Stimulated activated naive CD8-positive, alpha-beta T cell treated with anti-CD3 and anti-CD28 coated beads, Interleukin-15, amount 100 ng/mL, for 72 hours (primary cell): ENCODE measurements around the gene OR2K2.
A peak's percentile ranks its signal among the peaks of the same experiment; 100 is the strongest.
"Not testable (repeated sequence)": the region's sequence is repeated elsewhere in the genome, so short reads cannot be mapped to it uniquely, and the experiment has no call there.

Experiments
- ATAC-seq: fragments of 150-1000 bp; cut with Tn5 transposase; 2 replicates; pipeline ENCODE4 v1.10.0; 2021; ENCODE audit warnings: mild to moderate bottlenecking, moderate library complexity
- DNase-seq, 2 donors: peaks; one replicate each; pipeline ENCODE4 v3.0.0; 2021 to 2022
- H3K27ac Mint-ChIP-seq, 2 donors: one replicate each; pipeline ENCODE4 v1.8.0; 2022; ENCODE audit warnings: mild to moderate bottlenecking in 2 of 2, mixed read lengths in 2 of 2, moderate library complexity in 2 of 2
- H3K27me3 Mint-ChIP-seq: one replicate; pipeline ENCODE4 v1.8.0; 2022; ENCODE audit warnings: mixed read lengths
- H3K4me1 Mint-ChIP-seq: one replicate; pipeline ENCODE4 v1.8.0; 2022; ENCODE audit warnings: mild to moderate bottlenecking, mixed read lengths
- H3K4me3 Mint-ChIP-seq, 2 donors: one replicate each; pipeline ENCODE4 v1.8.0; 2022; ENCODE audit warnings: mild to moderate bottlenecking in 2 of 2, mixed read lengths in 2 of 2, moderate library complexity in 1 of 2
- H3K9me3 Mint-ChIP-seq, 2 donors: one replicate each; pipeline ENCODE4 v1.8.0; 2022; ENCODE audit warnings: mixed read lengths in 2 of 2

OR2K2 gene, protein sequence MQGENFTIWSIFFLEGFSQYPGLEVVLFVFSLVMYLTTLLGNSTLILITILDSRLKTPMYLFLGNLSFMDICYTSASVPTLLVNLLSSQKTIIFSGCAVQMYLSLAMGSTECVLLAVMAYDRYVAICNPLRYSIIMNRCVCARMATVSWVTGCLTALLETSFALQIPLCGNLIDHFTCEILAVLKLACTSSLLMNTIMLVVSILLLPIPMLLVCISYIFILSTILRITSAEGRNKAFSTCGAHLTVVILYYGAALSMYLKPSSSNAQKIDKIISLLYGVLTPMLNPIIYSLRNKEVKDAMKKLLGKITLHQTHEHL

DNA sequence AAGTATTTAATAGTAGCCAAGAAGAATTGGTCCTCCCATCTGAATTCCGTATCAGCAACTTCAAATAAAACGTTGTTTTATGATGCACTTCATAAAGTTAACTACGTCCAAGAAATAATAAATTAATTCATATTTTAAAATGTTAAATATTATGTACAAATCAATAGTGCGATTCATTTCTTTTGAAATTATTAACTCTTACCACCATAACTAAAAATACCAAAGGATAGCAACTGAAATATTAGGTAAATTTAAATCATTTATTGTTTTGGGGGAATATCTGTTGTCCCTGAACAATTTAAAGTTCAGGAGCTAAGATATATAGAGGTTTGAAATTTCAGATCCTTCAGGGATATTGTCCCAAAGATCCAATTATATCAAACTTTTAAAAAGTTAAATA, at the start of gene OR2K2:
Gene OR2K2 (minus strand): TSS at position 101 of the 400 bp plus-strand sequence. CDS start 1,791 bp downstream, outside the sequence.
- H3K27ac Mint-ChIP-seq, result peak within 1 kb of the TSS in 1 of 2 donors; percentile 57
- H3K4me1 Mint-ChIP-seq, result peaks cover 9% of the 10 kb centered on the region
- DNase-seq (no peak), ATAC-seq (no peak)
- H3K27me3 Mint-ChIP-seq, result no peaks in the 10 kb centered on the region
- no peaks in the 10 kb centered on the region for H3K9me3 Mint-ChIP-seq
- H3K4me3 Mint-ChIP-seq, result no peak within 1 kb of the TSS

DNA sequence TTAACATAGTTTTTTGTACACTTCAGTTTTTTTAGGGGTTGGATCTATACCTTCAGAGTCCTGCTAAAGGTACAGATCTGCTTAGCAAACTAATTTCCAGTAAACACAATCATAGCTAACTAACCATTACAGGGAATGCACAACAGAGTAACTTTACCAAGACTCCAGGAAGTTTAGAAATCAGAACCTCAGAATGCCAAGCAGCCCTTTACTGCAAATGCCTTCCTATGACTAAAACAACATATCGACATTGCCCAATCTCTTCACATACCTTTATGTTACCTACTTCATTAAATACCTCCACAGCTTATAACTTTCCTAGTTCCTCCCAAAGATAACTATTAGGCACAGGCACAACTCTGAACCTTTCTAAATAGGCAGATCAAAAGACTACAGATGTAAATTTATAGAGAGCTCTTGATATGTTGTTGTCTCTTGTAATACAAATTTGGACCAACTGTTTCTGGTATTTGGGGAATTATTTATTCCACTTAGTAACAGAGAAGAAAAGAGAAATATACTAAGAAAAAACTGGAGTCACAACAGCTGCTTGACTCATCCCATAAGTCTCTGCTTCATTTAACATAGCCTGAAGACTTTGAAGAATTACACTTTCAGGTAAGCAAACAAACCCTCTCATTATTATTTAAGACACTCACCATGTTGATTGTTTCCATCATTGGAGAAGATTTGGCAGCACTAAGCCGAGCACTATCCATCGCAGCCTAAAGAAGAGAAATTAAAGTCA, 46.0 kb upstream of the OR2K2 start:
- ATAC-seq, result no peak
- DNase-seq, result no peak
- Mint-ChIP-seq H3K27ac (no peak overlapping the region), H3K27me3 (no peaks in the 10 kb centered on the region), H3K4me3 (no peak overlapping the region), H3K9me3 (no peaks in the 10 kb centered on the region), H3K4me1 (no peaks in the 10 kb centered on the region)

DNA sequence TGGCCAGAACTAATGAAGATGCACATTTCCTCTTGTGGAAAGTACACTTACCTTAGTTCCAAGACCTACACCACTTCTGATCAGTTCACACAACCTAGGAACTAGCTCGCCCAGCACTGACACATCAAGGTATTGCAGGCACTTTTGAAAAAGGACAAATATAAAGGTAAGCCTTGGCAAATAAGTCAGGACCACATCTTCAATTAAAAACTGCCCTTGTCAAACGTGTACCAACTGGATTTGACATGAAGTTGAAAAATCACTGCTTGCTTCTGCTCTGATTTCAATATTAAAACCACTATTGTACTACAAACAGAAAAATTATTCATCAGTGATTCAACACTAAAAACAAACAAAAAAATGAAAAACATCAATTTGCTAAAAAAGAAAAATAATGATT, 45.0 kb upstream of the OR2K2 start:
- Mint-ChIP-seq H3K4me3 (no peak overlapping the region), H3K4me1 (no peaks in the 10 kb centered on the region), H3K27me3 (no peaks in the 10 kb centered on the region), H3K27ac (no peak overlapping the region), H3K9me3 (no peaks in the 10 kb centered on the region)
- DNase-seq, result no peak
- no peak for ATAC-seq

DNA sequence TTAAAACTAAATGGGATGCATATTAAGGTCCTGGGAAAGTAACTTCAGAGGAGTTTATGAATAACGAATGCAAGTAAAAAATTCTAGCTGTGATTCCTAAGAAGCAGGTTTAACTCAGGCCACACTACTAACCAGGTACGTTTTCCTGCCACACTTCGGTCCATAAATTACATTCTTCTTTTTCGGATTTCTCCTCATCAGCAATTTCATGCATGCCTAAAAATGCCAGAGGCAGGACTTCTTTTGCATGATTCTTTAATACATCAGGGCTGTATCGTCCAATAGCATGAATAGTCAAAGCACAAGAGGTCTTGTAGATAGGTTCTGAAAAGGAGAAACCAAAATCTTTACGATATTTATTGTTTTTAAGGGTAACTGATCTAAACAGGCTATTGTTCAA, 42.3 kb upstream of the OR2K2 start:
- ATAC-seq, result no peak

DNA sequence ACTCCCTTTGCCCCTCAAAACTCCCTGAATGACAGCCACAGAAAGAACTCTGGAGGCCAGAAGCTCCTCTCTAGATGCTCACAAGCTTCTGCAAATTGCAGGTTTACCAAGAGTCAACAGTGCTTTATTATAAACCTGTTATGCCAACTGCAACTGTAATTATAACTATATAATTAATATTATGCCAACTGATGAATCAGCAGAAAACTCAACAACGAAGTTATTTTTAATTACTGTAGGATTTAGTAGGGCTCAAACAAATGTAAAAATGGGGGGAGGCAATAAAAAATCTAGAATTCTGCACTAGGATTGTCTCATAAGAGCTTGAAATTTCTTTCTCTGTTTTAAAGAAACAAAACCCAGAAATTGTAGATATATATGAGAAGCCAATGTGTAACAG, 37.0 kb upstream of the OR2K2 start:
- Mint-ChIP-seq H3K27me3 (no peaks in the 10 kb centered on the region), H3K9me3 (no peaks in the 10 kb centered on the region), H3K4me1 (no peaks in the 10 kb centered on the region), H3K4me3 (no peak overlapping the region), H3K27ac (no peak overlapping the region)
- DNase-seq (no peak), ATAC-seq (no peak)

More for the DNA sequence above, 42.3 kb upstream of the OR2K2 start:
- H3K9me3 Mint-ChIP-seq, result no peaks in the 10 kb centered on the region
- no peak overlapping the region for H3K4me3 Mint-ChIP-seq
- no peak for DNase-seq
- no peak overlapping the region for H3K27ac Mint-ChIP-seq
- no peaks in the 10 kb centered on the region for H3K27me3 Mint-ChIP-seq
- H3K4me1 Mint-ChIP-seq, result no peaks in the 10 kb centered on the region

DNA sequence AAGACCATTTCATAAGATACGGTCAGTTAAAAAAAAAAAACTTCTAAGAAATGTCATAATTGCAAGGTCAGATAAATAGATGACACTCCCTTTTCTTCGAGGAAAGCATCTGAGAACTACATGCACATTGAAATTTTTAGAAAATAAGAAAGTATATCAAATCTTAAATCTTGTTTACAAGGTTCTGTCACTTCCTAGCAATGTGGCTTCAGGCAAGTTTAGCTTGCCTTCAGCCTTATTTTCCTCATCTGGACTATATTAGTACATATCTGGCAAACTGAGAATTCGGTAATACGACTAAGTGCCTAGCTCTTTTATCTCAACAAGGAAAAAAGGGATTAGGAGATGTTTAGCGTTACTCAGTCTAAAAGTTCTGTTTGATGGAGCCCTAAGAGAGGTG, 32.5 kb upstream of the OR2K2 start:
- no peaks in the 10 kb centered on the region for H3K27me3 Mint-ChIP-seq
- H3K9me3 Mint-ChIP-seq, result no peaks in the 10 kb centered on the region
- no peak for DNase-seq
- peak overlapping the region in 1 of 2 donors; percentile 28 for H3K27ac Mint-ChIP-seq
- no peak for ATAC-seq
- no peaks in the 10 kb centered on the region for H3K4me1 Mint-ChIP-seq
- no peak overlapping the region for H3K4me3 Mint-ChIP-seq

DNA sequence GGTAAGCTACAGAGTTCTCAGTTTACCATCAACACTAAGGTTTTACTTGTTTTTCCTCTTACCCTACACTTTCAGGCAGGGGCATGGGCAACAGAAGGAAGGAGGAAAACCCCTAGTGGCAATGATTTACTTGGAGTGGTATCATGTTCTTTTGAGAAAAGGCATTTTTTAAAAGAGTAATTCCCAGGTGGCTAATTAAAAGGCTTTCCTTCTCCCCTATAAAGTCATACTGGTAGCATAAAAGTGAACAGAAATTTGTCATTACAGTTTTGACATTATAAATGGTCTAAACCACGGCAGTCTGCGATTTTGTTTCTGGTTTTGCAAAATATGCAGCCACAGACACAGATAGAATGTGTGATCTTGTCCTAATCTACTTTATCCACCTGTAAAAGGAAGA, 30.9 kb upstream of the OR2K2 start:
- DNase-seq (no peak), ATAC-seq (no peak)
- no peaks in the 10 kb centered on the region for H3K27me3 Mint-ChIP-seq
- no peaks in the 10 kb centered on the region for H3K4me1 Mint-ChIP-seq
- no peak overlapping the region for H3K4me3 Mint-ChIP-seq
- no peak overlapping the region for H3K27ac Mint-ChIP-seq
- no peaks in the 10 kb centered on the region for H3K9me3 Mint-ChIP-seq

DNA sequence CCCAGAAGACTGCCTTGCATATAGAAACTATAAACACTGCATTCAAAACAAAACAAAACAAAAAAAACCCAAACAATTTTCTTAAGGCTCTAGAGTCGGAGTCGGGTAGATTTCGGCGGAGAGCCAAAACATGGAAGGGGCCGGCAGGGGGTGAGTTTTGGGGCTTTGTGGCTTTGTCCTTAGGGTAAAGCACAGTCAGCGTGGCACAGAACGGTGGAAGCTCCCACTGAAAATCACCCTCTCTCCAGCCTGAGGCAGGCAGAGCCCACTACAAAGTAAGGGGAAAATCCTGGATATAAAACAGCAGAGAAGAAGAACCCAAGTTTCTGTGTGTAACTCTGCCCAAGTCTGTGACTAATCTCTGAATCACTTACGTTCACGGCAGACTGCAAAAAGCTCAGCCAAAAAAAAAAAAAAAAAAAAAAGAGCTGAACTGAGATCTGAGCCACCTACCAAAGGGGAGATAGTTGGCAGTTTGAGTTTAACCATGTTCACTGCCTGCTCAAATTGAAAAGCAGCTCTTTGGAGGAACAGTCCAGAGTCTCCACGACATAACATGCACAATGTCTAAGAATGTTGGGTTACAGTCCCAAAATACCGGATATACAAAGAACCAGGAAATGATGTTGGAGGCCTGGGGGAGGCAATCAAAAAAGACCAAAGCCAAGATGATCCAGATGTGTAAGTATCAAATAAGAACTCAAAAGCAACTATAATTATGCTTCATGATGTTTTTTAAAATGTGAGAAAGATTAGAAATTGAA, 26.6 kb upstream of the OR2K2 start:
- DNase-seq (no peak), ATAC-seq (no peak)
- H3K27ac Mint-ChIP-seq, result no peak overlapping the region
- no peak overlapping the region for H3K4me3 Mint-ChIP-seq
- peaks cover 0 to 5% of the 10 kb centered on the region in 2 donors for H3K9me3 Mint-ChIP-seq
- H3K4me1 Mint-ChIP-seq, result no peaks in the 10 kb centered on the region
- no peaks in the 10 kb centered on the region for H3K27me3 Mint-ChIP-seq

DNA sequence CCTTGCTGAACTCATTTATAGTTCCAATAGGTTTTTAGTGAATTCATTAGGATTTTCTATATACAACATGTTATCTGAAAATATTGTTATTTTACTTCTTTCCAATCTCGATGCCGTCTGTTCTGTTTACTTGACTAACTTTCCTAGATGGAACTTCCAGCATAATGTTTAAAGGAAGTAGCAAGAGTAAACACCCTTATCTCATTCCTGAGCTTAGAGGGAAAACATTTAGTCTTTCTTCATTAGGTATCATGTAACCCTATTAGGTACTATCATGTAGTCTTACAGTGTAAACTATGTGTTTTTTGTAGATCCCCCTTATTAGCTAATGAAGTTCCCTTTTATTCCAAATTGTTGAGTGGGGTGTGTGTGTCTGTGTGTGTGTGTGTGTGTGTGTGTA, 22.5 kb upstream of the OR2K2 start:
- peaks cover 0 to 5% of the 10 kb centered on the region in 2 donors for H3K9me3 Mint-ChIP-seq
- H3K27me3 Mint-ChIP-seq, result no peaks in the 10 kb centered on the region
- no peak overlapping the region for H3K27ac Mint-ChIP-seq
- DNase-seq, result no peak
- ATAC-seq, result no peak
- no peak overlapping the region for H3K4me3 Mint-ChIP-seq
- H3K4me1 Mint-ChIP-seq, result no peaks in the 10 kb centered on the region

DNA sequence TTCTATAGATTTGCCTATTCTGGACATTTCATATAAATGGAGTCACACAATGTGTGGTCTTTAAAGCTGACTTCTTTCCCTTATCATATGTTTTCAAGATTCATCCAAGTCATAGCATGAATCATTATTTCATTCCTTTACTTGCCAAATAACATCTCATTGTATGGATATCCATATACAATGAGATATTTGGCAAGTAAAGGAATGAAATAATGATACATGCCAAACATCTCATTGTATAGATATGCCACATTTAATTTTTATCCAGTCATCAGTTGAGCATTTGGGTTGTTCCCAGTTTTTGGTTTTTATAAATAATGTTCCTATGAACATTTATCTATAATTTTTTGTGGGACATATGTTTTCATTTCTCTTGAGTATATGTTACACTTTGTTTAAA, 20.5 kb upstream of the OR2K2 start:
- DNase-seq, result no peak
- no peak overlapping the region for H3K27ac Mint-ChIP-seq
- H3K4me3 Mint-ChIP-seq, result no peak overlapping the region
- peaks cover 6% of the 10 kb centered on the region for H3K27me3 Mint-ChIP-seq
- no peaks in the 10 kb centered on the region for H3K4me1 Mint-ChIP-seq
- no peak for ATAC-seq
- H3K9me3 Mint-ChIP-seq, result peaks cover 0 to 5% of the 10 kb centered on the region in 2 donors

DNA sequence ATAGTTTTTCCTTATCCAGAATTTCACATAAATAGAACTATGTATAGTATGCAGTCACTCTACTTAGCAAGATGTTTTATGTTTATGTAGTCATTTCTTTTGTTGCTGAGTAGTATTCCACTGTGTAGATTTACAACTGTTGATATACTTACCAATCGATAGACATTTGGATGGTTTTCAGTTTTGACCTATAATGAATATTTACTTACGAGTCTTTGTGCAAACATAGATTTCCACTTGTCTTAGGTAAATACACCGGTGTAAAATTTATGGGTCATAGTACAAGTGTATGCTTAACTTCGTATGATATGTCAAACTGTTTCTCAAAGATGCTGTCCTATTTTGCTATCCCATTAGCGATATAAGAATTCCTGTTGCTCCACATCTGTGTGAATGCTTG, 19.7 kb upstream of the OR2K2 start:
- Mint-ChIP-seq H3K27ac (no peak overlapping the region), H3K27me3 (peaks cover 8% of the 10 kb centered on the region), H3K4me1 (no peaks in the 10 kb centered on the region), H3K9me3 (peaks cover 0 to 5% of the 10 kb centered on the region in 2 donors), H3K4me3 (no peak overlapping the region)
- DNase-seq (no peak), ATAC-seq (no peak)

DNA sequence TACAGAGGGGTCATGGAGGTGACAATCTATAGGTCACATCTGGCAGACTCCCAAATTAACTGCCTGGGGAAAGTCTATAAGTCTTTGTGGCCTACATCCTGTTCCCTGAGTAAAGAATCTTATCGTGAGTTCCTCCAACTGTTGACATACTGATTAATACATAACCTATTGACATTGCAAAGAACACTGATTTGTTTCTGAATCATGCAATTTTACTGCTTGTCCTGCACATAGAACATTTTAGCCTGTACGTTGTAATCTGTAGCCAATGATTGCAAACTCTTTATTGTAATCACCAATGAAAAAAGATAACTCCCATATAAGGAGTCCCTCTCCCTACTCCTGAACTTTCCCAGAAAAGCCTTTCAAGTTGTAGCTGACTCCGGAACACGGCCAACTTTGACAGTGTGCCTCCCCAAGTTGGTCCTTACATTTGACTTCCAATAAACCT, 18.8 kb upstream of the OR2K2 start:
- Mint-ChIP-seq H3K4me3 (no peak overlapping the region), H3K4me1 (no peaks in the 10 kb centered on the region), H3K27me3 (peaks cover 8% of the 10 kb centered on the region), H3K27ac (no peak overlapping the region), H3K9me3 (peaks cover 0 to 5% of the 10 kb centered on the region in 2 donors)
- ATAC-seq, result no peak
- DNase-seq, result no peak

DNA sequence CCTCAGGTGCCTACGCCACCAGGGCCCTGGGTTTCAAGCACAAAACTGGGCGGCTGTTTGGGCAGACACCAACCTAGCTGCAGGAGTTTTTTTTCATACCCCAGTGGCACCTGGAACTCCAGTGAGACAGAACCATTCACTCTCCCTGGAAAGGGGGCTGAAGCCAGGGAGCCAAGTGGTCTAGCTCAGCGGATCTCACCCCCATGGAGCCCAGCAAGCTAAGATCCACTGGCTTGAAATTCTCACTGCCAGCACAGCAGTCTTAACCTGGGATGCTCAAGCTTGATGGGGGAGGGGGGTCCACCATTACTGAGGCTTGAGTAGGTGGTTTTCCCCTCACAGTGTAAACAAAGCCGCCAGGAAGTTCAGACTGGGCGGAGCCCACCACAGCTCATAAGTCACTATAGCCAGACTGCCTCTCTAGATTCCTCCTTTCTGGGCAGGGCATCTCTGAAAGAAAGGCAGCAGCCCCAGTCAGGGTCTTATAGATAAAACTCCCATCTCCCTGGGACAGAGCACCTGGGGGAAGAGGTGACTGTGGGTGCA, 4.4 kb upstream of the OR2K2 start:
- not testable (repeated sequence) for H3K4me1 Mint-ChIP-seq, H3K4me3 Mint-ChIP-seq, H3K27ac Mint-ChIP-seq, DNase-seq, ATAC-seq
- H3K9me3 Mint-ChIP-seq, result peaks cover 7 to 10% of the 10 kb centered on the region in 2 donors
- H3K27me3 Mint-ChIP-seq, result peaks cover 16% of the 10 kb centered on the region

DNA sequence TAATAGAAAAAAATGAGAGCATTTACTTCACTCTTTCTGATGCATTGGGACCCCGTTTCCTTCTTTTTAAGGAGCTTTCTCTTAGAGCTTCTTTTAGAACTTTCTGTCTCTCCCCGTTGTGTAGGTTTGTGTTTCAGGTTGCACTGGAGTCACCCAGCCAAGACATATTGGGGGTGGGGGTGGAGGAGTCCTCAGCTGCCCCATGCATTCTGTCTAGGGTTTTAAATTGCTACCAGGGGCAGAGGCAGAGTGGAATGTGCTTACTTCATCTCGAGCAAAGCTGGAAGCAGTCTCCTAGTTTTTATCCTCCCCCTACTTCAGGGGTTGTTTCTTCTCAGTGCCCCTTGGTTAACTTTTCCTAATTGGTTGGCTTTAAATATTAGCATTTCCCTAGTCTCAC, 9.4 kb downstream of the OR2K2 start:
- H3K4me3 Mint-ChIP-seq, result no peak overlapping the region
- H3K9me3 Mint-ChIP-seq, result peaks cover 9 to 10% of the 10 kb centered on the region in 2 donors
- H3K27ac Mint-ChIP-seq, result no peak overlapping the region
- H3K4me1 Mint-ChIP-seq, result no peaks in the 10 kb centered on the region
- ATAC-seq (no peak), DNase-seq (no peak)
- peaks cover 16% of the 10 kb centered on the region for H3K27me3 Mint-ChIP-seq

DNA sequence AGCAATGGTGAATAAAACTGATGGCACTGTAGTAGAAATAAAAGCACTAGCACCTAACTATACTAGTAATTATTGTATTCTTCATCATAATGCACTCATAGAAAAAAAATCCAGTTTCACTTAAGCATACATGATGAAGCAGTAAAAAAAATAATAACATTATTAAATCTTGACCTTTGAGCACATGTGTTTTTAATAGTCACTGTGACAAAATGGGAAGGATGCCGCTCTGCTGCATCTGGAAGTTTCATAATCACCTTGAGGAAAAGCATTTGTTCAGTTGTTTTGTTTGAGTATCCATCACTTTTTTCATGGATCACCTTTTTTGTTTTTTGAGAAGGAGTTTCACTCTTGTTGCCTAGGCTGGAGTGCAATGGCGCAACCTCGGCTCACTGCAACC, 13.2 kb downstream of the OR2K2 start:
- H3K9me3 Mint-ChIP-seq, result peaks cover 6% of the 10 kb centered on the region in 2 donors
- no peak overlapping the region for H3K4me3 Mint-ChIP-seq
- H3K27me3 Mint-ChIP-seq, result peaks cover 12% of the 10 kb centered on the region
- DNase-seq (no peak), ATAC-seq (no peak)
- H3K4me1 Mint-ChIP-seq, result no peaks in the 10 kb centered on the region
- no peak overlapping the region for H3K27ac Mint-ChIP-seq
